ENCODE data around the gene MGAT5B. TPM values are rescaled to one million over a fixed set of nuclear protein-coding genes. Genes with fewer than 3 reads are reported as not detected.

Gene MGAT5B
- total and polyA plus RNA-seq, 2 experiments from 2014 or later: 0.11 to 0.16 TPM

DNA sequence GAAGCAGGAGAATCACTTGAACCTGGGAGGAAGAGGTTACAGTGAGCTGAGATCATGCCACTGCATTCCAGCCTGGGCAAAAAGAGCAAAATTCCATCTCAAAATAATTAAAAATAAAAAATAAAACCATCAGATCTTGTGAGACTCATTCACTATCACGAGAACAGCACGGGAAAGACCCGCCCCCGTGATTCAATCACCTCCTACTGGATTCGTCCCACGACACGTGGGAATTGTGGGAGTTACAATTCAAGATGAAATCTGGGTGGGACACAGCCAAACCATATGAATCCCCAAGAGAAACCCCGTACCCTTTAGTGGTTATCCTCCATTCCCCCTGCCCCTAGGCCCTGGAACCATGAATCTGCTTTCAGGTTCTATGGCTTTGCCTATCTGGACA lies 15.4 kb upstream of the MGAT5B start:
- Histone ChIP-seq H3K9ac (no peak overlapping the region), H3K9me2 (ENCODE audit: insufficient read depth) (no peaks in the 10 kb centered on the region), H3K4me3 (no peak overlapping the region), H3K27me3 (replicated peaks; ENCODE audit: insufficient read depth) (peaks cover 17% of the 10 kb centered on the region), H3K27ac (no peak overlapping the region), H3K79me2 (ENCODE audit: insufficient read depth) (no peaks in the 10 kb centered on the region), H2AFZ (no peak overlapping the region), H4K20me1 (ENCODE audit: insufficient read depth) (no peaks in the 10 kb centered on the region), H3K36me3 (ENCODE audit: low read depth) (no peaks in the 10 kb centered on the region), H3K4me2 (ENCODE audit: unreplicated experiment) (no peak overlapping the region), H3F3A (ENCODE audit: insufficient read depth) (no peaks in the 10 kb centered on the region), H3K4me1 (ENCODE audit: insufficient read depth) (no peaks in the 10 kb centered on the region), H3K9me3 (ENCODE audit: low read depth) (no peaks in the 10 kb centered on the region)
- DNase-seq: no peak
- TF ChIP-seq EZH2phosphoT487 (IDR thresholded peaks at IDR 0.05; ENCODE audit: insufficient read depth, low read depth) (no peak), EZH2 (IDR thresholded peaks at IDR 0.05; ENCODE audit: insufficient read depth, poor library complexity, severe bottlenecking) (no peak)
- WGBS, 2 experiments (ENCODE audit: low coverage in 1 of 2, low lambda C conversion rate in 2 of 2, missing lambda C conversion rate in 2 of 2): 30 to 31% methylated on average over 8 of the region's 8 CpGs
- in situ Hi-C loops (cut with MboI): no loop called here

DNA sequence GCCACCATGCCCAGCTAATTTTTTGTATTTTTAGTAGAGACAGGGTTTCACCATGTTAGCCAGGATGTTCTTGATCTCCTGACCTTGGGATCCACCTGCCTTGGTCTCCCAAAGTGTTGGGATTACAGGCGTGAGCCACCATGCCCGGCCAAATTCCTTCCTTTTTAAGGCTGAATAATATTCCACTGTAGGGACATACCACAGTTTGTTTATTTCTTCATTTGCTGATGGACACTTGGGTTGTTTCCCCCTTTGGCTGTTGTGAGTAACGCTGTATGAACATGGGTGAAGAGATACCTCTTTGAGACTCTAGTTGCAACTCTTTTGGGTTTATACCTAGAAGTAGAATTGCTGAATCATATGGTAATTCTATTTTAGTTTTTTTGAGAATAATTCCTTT lies 13.1 kb upstream of the MGAT5B start:
- H3K4me3 ChIP-seq: no peak overlapping the region
- no peak overlapping the region for H3K27ac ChIP-seq
- no peak overlapping the region for H3K9ac ChIP-seq
- H3K4me1 ChIP-seq (ENCODE audit: insufficient read depth): no peaks in the 10 kb centered on the region
- no peaks in the 10 kb centered on the region for H3K9me3 ChIP-seq (ENCODE audit: low read depth)
- WGBS, 2 experiments (ENCODE audit: low coverage in 1 of 2, low lambda C conversion rate in 2 of 2, missing lambda C conversion rate in 2 of 2): 78 to 81% methylated on average over 3 of the region's 3 CpGs
- H3K9me2 ChIP-seq (ENCODE audit: insufficient read depth): no peaks in the 10 kb centered on the region
- peaks cover 23% of the 10 kb centered on the region for H3K27me3 ChIP-seq (replicated peaks; ENCODE audit: insufficient read depth)
- no peak overlapping the region for H2AFZ ChIP-seq
- TF ChIP-seq EZH2 (IDR thresholded peaks at IDR 0.05; ENCODE audit: insufficient read depth, poor library complexity, severe bottlenecking): no peak
- TF ChIP-seq EZH2phosphoT487 (IDR thresholded peaks at IDR 0.05; ENCODE audit: insufficient read depth, low read depth): no peak
- no peaks in the 10 kb centered on the region for H3F3A ChIP-seq (ENCODE audit: insufficient read depth)
- H3K36me3 ChIP-seq (ENCODE audit: low read depth): no peaks in the 10 kb centered on the region
- no peaks in the 10 kb centered on the region for H4K20me1 ChIP-seq (ENCODE audit: insufficient read depth)
- in situ Hi-C loops (cut with MboI): no loop called here
- no peaks in the 10 kb centered on the region for H3K79me2 ChIP-seq (ENCODE audit: insufficient read depth)
- no peak for DNase-seq
- no peak overlapping the region for H3K4me2 ChIP-seq (ENCODE audit: unreplicated experiment)

DNA sequence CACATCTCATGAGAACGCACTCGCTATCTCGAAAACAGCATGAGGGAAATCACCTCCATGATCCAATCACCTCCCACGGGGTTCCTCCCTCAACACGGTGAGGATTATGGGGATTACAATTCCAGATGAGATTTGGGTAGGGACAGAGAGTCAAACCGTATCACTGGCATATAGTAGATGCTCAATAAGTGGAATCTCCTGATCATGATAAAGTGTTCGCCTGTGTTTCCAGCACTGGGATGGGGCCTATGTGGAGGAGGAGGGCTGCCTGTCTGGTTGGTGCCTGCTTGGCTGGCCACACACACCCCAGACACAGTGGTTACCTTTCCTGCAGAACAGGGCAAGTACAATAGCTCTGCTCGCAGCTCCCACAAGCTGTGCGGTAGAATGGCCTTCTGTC lies 6.1 kb upstream of the MGAT5B start:
- H3K4me1 ChIP-seq (ENCODE audit: insufficient read depth): peaks cover 3% of the 10 kb centered on the region
- no peaks in the 10 kb centered on the region for H3K36me3 ChIP-seq (ENCODE audit: low read depth)
- no peaks in the 10 kb centered on the region for H3K9me3 ChIP-seq (ENCODE audit: low read depth)
- no peaks in the 10 kb centered on the region for H3K9me2 ChIP-seq (ENCODE audit: insufficient read depth)
- no peak overlapping the region for H3K9ac ChIP-seq
- no peak for TF ChIP-seq EZH2 (IDR thresholded peaks at IDR 0.05; ENCODE audit: insufficient read depth, poor library complexity, severe bottlenecking)
- no peak overlapping the region for H2AFZ ChIP-seq
- H3K27ac ChIP-seq: no peak overlapping the region
- DNase-seq: no peak
- 65 to 66% methylated on average over 9 of the region's 9 CpGs for WGBS, 2 experiments (ENCODE audit: low coverage in 1 of 2, low lambda C conversion rate in 2 of 2, missing lambda C conversion rate in 2 of 2)
- H3K27me3 ChIP-seq (replicated peaks; ENCODE audit: insufficient read depth): peaks cover 49% of the 10 kb centered on the region
- no peaks in the 10 kb centered on the region for H4K20me1 ChIP-seq (ENCODE audit: insufficient read depth)
- H3K4me2 ChIP-seq (ENCODE audit: unreplicated experiment): no peak overlapping the region
- in situ Hi-C loops (cut with MboI): loop anchor here (10.0 kb wide), 1 partner anchor 193 kb away; no protein-coding TSS in a partner anchor
- no peak overlapping the region for H3K4me3 ChIP-seq
- H3F3A ChIP-seq (ENCODE audit: insufficient read depth): peaks cover 4% of the 10 kb centered on the region
- H3K79me2 ChIP-seq (ENCODE audit: insufficient read depth): no peaks in the 10 kb centered on the region

DNA sequence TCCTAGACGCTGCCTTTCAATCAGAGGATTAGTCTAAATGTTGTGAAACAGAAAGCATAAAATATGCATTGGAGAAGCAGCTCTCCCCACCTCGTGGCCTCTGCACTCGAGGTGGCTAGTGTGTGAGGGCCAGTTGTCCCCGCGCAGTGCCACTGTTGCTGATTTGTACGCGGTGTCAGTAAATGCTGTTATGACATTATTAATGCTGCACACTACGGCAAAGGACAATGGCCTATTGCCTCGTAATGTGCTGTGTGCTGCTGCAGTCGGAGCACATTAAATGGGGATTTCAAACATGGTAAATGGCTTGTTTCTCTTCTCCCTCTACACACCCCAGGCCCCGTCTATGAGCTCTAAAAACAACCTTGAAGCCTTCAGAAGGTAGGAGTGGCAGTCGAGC lies 5.7 kb upstream of the MGAT5B start:
- Histone ChIP-seq H3K9me2 (ENCODE audit: insufficient read depth) (no peaks in the 10 kb centered on the region), H3K4me3 (no peak overlapping the region), H3K27me3 (replicated peaks; ENCODE audit: insufficient read depth) (peaks cover 49% of the 10 kb centered on the region), H3K9me3 (ENCODE audit: low read depth) (no peaks in the 10 kb centered on the region), H4K20me1 (ENCODE audit: insufficient read depth) (no peaks in the 10 kb centered on the region), H3K36me3 (ENCODE audit: low read depth) (no peaks in the 10 kb centered on the region), H3K4me1 (ENCODE audit: insufficient read depth) (peaks cover 7% of the 10 kb centered on the region), H3K79me2 (ENCODE audit: insufficient read depth) (no peaks in the 10 kb centered on the region), H3K9ac (no peak overlapping the region), H3F3A (ENCODE audit: insufficient read depth) (peaks cover 6% of the 10 kb centered on the region), H3K27ac (no peak overlapping the region), H3K4me2 (ENCODE audit: unreplicated experiment) (no peak overlapping the region), H2AFZ (no peak overlapping the region)
- in situ Hi-C loops (cut with MboI): loop anchor here (10.0 kb wide), 1 partner anchor 192 kb away; no protein-coding TSS in a partner anchor
- TF ChIP-seq EZH2phosphoT487 (IDR thresholded peaks at IDR 0.05; ENCODE audit: insufficient read depth, low read depth) (no peak), EZH2 (IDR thresholded peaks at IDR 0.05; ENCODE audit: insufficient read depth, poor library complexity, severe bottlenecking) (no peak)
- 63 to 64% methylated on average over 12 of the region's 12 CpGs for WGBS, 2 experiments (ENCODE audit: low coverage in 1 of 2, low lambda C conversion rate in 2 of 2, missing lambda C conversion rate in 2 of 2)
- no peak for DNase-seq

DNA sequence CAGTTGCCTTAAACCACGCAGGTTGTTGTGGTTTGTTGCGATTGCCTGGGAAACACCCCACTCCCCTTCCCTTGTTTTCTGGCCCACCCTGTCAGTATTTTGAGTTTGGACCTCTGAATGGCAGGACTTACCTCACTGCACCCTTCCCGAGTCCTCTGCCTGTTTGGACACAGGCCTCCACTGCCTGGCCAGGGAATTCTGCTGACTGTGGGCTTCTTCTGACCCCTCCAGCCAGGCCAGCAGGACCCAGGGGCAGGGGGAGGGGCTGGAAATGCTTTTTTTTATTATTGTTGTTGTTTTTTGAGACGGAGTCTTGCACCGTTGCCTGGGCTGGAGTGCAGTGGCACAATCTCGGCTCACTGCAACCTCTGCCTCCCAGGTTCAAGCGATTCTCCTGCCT lies 4.2 kb upstream of the MGAT5B start:
- Histone ChIP-seq H3F3A (ENCODE audit: insufficient read depth) (peaks cover 6% of the 10 kb centered on the region), H4K20me1 (ENCODE audit: insufficient read depth) (no peaks in the 10 kb centered on the region), H3K9me3 (ENCODE audit: low read depth) (no peaks in the 10 kb centered on the region), H3K9ac (no peak overlapping the region), H3K36me3 (ENCODE audit: low read depth) (no peaks in the 10 kb centered on the region), H3K79me2 (ENCODE audit: insufficient read depth) (no peaks in the 10 kb centered on the region), H3K27ac (no peak overlapping the region), H3K4me3 (no peak overlapping the region), H3K27me3 (replicated peaks; ENCODE audit: insufficient read depth) (peaks cover 52% of the 10 kb centered on the region), H3K4me1 (ENCODE audit: insufficient read depth) (peaks cover 13% of the 10 kb centered on the region), H3K4me2 (ENCODE audit: unreplicated experiment) (no peak overlapping the region), H2AFZ (no peak overlapping the region), H3K9me2 (ENCODE audit: insufficient read depth) (no peaks in the 10 kb centered on the region)
- TF ChIP-seq EZH2phosphoT487 (IDR thresholded peaks at IDR 0.05; ENCODE audit: insufficient read depth, low read depth): no peak
- TF ChIP-seq EZH2 (IDR thresholded peaks at IDR 0.05; ENCODE audit: insufficient read depth, poor library complexity, severe bottlenecking): no peak
- in situ Hi-C loops (cut with MboI): loop anchor here (10.0 kb wide), 1 partner anchor 191 kb away; no protein-coding TSS in a partner anchor
- WGBS, 2 experiments (ENCODE audit: low coverage in 1 of 2, low lambda C conversion rate in 2 of 2, missing lambda C conversion rate in 2 of 2): 69 to 71% methylated on average over 7 of the region's 7 CpGs
- no peak for DNase-seq
